HG02885 (cell line): ENCODE measurements around the gene HPS1.
"Not testable (repeated sequence)": the region's sequence is repeated elsewhere in the genome, so short reads cannot be mapped to it uniquely, and the experiment has no call there.

Experiments
- ATAC-seq: cut with Tn5 transposase; IDR thresholded peaks from one replicate; pipeline ENCODE4 v1.9.1; 2021; ENCODE audit warnings: mild to moderate bottlenecking; ENCODE audit not compliant: unreplicated experiment, poor library complexity

The HPS1 gene

DNA sequence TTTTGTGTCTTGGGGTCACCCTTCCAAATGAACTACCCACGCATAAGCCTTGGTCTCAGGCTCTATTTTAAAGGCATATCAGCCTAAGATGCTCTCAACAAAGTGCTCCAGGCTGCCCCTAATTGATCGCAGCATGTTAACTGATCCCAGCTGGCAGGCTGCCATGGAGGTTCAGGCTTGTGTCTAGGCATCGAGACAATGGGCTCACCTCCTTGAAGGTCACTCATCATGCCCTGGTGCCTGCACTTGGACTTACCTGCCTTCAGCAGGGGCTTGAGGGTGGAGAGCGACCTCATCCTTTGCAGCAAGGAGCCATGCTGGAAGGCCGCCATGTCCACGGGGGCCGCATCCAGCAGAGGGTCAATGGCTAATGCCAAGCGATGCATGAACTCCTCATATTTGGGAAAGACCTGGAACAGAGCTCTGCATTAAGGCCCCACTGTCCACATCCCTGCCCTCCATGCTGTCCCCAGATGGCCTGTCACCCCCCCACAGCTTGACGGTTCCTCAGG lies 49.6 kb downstream of the HPS1 start:
- no peak for ATAC-seq

- ATAC-seq: no peak
Observed at GRCh38 chr10:98396096-98397063, 50.4 kb downstream of the HPS1 start.

- ATAC-seq: no peak
Observed at GRCh38 chr10:98394851-98395440, 51.8 kb downstream of the HPS1 start.

- ATAC-seq: peak; percentile 64
Observed at GRCh38 chr10:98391578-98391991, 55.1 kb downstream of the HPS1 start.

GRCh38 chr10:98391065-98391464 lies 55.7 kb downstream of the HPS1 start:
- peak; percentile 82 for ATAC-seq

DNA sequence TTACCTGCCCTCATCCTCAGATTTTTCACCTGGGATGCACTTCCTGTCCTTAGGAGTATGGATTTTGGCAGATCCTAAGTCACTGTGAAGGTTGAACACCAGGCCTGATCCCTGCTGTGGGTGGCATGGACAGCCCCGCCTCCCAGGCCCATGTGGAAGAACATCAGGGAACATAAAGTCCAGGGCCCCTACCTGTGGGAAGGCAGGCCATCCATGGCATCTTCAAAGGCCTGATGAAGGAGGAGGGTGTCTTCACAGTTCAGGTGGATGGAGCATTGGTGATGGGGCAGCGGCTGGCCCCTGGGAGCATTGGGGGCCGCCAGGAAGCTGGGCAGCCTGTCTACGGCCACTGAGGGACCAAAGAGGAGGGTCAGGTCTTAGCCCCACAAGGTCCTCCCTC lies 56.3 kb downstream of the HPS1 start:
- ATAC-seq: no peak

DNA sequence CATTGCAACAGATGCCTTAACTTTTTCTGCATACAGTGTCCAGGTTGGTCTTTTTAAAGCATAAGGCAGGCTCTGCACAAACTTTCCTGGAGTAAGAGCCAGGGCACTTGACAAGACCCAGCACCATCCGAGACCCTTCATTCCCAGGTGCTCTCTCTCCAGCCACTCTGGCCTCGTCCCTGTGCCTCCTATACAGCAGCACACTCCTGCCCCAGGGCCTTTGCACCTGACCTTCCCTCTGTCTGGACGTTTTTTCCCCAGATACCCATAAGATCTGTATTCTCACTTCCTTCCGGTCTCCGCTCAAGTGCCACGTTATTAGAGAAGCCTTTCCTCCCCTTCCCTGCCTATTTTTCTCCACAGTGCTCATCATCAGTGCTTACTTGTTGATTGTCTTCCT lies 57.3 kb downstream of the HPS1 start:
- ATAC-seq: no peak

GRCh38 chr10:98388101-98388655 lies 58.6 kb downstream of the HPS1 start:
- ATAC-seq: no peak

DNA sequence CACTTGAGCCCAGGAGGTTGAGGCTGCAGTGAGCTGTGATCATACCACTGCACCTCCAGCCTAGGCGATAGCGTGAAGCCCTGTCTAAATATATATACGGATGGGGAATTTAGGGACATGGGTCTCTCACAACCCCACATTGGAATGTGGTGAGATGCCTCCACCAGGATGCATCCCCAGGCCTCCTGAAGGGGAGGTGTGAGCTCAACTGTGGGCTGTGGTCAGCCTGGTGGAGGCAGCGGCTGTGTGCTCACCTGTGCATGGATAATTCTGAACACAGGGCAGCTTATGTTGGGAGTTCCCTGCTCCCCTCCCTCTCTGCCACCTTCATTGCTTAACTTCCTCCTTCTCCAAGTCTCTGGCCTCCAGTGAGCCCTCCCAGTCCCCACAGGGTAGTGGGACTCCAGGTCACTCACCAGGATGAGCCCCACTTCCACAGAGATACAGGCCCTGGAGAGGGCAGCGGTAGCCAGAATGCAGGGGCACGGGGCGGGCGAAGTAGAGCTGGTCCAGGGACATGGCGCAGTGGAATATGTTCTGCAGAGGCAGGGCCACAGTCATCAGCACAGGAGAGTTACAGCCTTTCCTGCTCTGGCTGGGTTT lies 62.1 kb downstream of the HPS1 start:
- no peak for ATAC-seq

GRCh38 chr10:98383869-98384268 lies 62.9 kb downstream of the HPS1 start:
- ATAC-seq: no peak

- ATAC-seq: not testable (repeated sequence)
Observed at GRCh38 chr10:98383134-98383667, 63.5 kb downstream of the HPS1 start.

- no peak for ATAC-seq
Observed at GRCh38 chr10:98382691-98383101, 64.0 kb downstream of the HPS1 start.

- no peak for ATAC-seq
Observed at GRCh38 chr10:98380493-98381339, 66.0 kb downstream of the HPS1 start.

- ATAC-seq: no peak
Observed at GRCh38 chr10:98378722-98379121, 68.0 kb downstream of the HPS1 start.

GRCh38 chr10:98377536-98377935 lies 69.2 kb downstream of the HPS1 start:
- no peak for ATAC-seq

- ATAC-seq: no peak
Observed at GRCh38 chr10:98377001-98377400, 69.7 kb downstream of the HPS1 start.

- no peak for ATAC-seq
Observed at GRCh38 chr10:98376485-98376884, 70.2 kb downstream of the HPS1 start.

DNA sequence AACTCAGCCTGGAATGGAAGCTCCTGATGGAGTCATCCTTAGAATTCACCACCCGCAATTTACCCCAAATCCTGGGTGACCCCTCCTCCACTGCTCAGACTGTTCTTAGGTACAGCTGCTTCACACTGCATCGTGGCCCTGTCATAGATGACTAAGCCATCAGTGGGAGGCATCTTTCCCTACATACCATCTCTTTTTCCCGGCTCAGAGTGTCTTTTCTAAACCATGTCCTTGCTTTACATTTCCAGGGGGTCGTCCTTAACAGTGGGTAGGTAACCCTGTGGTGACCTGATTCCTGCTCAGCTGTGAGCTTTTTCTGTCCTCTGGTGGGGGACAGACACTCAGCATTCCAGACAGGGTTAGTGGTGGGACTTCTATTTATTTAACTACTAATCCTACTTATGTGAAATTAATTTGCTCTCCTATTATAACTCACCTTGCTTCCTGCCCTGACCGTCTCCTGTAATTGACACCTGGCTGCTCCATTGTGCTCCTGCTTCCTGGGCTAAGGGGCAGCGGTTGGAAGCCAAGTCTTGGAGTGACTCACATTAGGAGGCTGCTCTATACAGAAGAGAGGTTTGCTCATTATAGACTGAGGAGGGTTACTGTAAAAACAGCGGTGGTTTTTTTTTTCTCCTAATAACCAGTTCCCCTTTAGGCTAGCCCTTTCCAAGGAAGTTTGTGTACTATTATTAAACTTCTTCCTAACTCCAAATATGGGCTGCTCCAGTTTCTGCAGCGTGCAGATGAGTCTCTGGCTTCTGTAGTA lies 72.3 kb downstream of the HPS1 start:
- no peak for ATAC-seq
